MCF 10A (cell line): ENCODE measurements around the gene PTPN21. TPM values are rescaled to one million over a fixed set of nuclear protein-coding genes. Genes with fewer than 3 reads are reported as not detected.

ENCODE experiments used
- BruUV-seq: library from RNA; stranded (reverse); fragments of 400-500 nt; replicated peaks from 2 replicates; lab custom pipeline; 2021; lab: Mats Ljungman, UMichigan
- CTCF ChIA-PET: fragments of 300-600 bp; sonication (Branson Sonifier 250); formaldehyde crosslinking; extraction: SDS; loops from one replicate; lab custom pipeline; 2021; ENCODE audit warnings: antibody characterized with exemption, inconsistent platforms; lab: Yijun Ruan, JAX
- POLR2A ChIA-PET: fragments of 300-600, 350-650 bp; sonication (Branson Sonifier 250); formaldehyde crosslinking; extraction: SDS; loops from one replicate; lab custom pipeline; 2020; ENCODE audit warnings: antibody characterized with exemption, inconsistent platforms; lab: Yijun Ruan, JAX
- DNase-seq: peaks from one replicate; pipeline ENCODE4 v3.0.0-alpha.2; 2018; ENCODE audit not compliant: unreplicated experiment
- H3K27ac Mint-ChIP-seq: one replicate; pipeline ENCODE4 v1.8.0; 2022; ENCODE audit warnings: mild to moderate bottlenecking, low read depth, mixed read lengths; ENCODE audit not compliant: unreplicated experiment
- H3K27me3 Mint-ChIP-seq: one replicate; pipeline ENCODE4 v1.8.0; 2022; ENCODE audit warnings: mixed read lengths; ENCODE audit not compliant: insufficient read depth, unreplicated experiment
- H3K36me3 Mint-ChIP-seq: one replicate; pipeline ENCODE4 v1.8.0; 2022; ENCODE audit warnings: mild to moderate bottlenecking, moderate library complexity, mixed read lengths; ENCODE audit not compliant: insufficient read depth, unreplicated experiment
- H3K4me1 Mint-ChIP-seq: one replicate; pipeline ENCODE4 v1.8.0; 2022; ENCODE audit warnings: mixed read lengths; ENCODE audit not compliant: insufficient read depth, unreplicated experiment
- H3K4me3 Mint-ChIP-seq: one replicate; pipeline ENCODE4 v1.8.0; 2022; ENCODE audit warnings: mild to moderate bottlenecking, moderate library complexity, mixed read lengths; ENCODE audit not compliant: unreplicated experiment
- H3K9me3 Mint-ChIP-seq: one replicate; pipeline ENCODE4 v1.8.0; 2022; ENCODE audit warnings: mixed read lengths; ENCODE audit not compliant: unreplicated experiment
- intact Hi-C: fragments of 100-400 bp; cut with micrococcal nuclease; formaldehyde crosslinking; loops from 2 replicates; pipeline ENCODE4 v1.14.1; 2022
- total RNA-seq: library from RNA; stranded (reverse); gene quantifications from 2 replicates; pipeline ENCODE4 v1.2.3, GENCODE V29; 2022
- TF ChIP-seq, protein P1 (sequence below): fragments of 200-600 bp; IDR thresholded peaks from one replicate; pipeline ENCODE4 v1.8.0; 2022; ENCODE audit warnings: antibody characterized with exemption, mild to moderate bottlenecking; ENCODE audit not compliant: unreplicated experiment

The PTPN21 gene
- total RNA-seq, 1 experiment from 2014 or later: 18.1 TPM

DNA sequence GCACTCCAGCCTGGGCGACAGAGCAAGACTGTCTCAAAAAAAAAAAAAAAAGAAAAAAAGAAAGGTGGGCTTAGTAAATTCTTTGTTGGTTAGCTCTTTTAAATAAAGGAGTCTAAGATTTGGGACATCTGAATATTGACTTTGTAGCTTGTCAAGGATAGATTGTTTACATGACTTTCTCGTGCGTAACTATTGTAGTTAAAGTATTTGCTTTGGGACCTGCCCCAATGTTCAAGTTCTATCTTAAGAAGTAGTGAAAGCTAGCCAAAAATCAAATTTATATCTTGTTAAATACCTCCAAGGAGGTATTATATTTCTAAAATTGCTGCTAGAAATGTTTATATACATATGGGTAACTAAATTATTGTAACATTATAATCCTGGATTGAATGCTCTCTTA, 32.4 kb downstream of the PTPN21 start:
- Mint-ChIP-seq H3K27me3 (no peaks in the 10 kb centered on the region), H3K9me3 (no peaks in the 10 kb centered on the region), H3K4me3 (no peak overlapping the region), H3K27ac (no peak overlapping the region), H3K36me3 (no peaks in the 10 kb centered on the region), H3K4me1 (peaks cover 7% of the 10 kb centered on the region)
- TF ChIP-seq, protein P1, sequence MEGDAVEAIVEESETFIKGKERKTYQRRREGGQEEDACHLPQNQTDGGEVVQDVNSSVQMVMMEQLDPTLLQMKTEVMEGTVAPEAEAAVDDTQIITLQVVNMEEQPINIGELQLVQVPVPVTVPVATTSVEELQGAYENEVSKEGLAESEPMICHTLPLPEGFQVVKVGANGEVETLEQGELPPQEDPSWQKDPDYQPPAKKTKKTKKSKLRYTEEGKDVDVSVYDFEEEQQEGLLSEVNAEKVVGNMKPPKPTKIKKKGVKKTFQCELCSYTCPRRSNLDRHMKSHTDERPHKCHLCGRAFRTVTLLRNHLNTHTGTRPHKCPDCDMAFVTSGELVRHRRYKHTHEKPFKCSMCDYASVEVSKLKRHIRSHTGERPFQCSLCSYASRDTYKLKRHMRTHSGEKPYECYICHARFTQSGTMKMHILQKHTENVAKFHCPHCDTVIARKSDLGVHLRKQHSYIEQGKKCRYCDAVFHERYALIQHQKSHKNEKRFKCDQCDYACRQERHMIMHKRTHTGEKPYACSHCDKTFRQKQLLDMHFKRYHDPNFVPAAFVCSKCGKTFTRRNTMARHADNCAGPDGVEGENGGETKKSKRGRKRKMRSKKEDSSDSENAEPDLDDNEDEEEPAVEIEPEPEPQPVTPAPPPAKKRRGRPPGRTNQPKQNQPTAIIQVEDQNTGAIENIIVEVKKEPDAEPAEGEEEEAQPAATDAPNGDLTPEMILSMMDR: no peak
- no peak for DNase-seq
- ChIA-PET CTCF (interaction anchor here (0.6 to 1.6 kb wide), 3 partner anchors 9 to 51 kb away, joined by 3 to 4 read pairs (median 3); no protein-coding TSS in a partner anchor), POLR2A (no interaction called here)
- intact Hi-C loops: no loop called here
- no TSS peak for BruUV-seq

DNA sequence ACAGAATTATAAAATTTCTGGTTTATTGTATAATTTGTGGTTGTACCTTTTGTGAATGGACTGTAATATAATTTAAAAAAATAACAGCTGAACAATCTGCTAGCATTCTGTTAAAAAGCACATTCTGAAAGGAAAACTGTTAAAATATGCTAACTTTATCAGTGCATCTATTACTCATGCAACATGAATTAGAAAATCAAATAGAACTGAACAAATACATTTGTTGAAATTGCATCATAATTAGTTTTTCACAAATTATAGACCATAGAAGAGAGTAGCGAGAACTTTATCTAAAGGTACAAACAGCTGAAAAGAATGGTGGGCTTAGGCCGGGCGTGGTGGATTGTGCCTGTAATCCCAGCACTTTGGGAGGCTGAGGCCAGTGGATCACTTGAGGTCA, 33.0 kb downstream of the PTPN21 start:
- CTCF ChIA-PET: interaction anchor here (1.2 to 1.6 kb wide), 2 partner anchors 8 to 41 kb away, joined by 3 to 4 read pairs; no protein-coding TSS in a partner anchor
- H3K4me3 Mint-ChIP-seq: no peak overlapping the region
- no peaks in the 10 kb centered on the region for H3K36me3 Mint-ChIP-seq
- POLR2A ChIA-PET: no interaction called here
- no peaks in the 10 kb centered on the region for H3K9me3 Mint-ChIP-seq
- no peaks in the 10 kb centered on the region for H3K27me3 Mint-ChIP-seq
- DNase-seq: no peak
- intact Hi-C loops: no loop called here
- H3K27ac Mint-ChIP-seq: no peak overlapping the region
- TF ChIP-seq, protein P1: no peak
- BruUV-seq: no TSS peak
- peaks cover 7% of the 10 kb centered on the region for H3K4me1 Mint-ChIP-seq

DNA sequence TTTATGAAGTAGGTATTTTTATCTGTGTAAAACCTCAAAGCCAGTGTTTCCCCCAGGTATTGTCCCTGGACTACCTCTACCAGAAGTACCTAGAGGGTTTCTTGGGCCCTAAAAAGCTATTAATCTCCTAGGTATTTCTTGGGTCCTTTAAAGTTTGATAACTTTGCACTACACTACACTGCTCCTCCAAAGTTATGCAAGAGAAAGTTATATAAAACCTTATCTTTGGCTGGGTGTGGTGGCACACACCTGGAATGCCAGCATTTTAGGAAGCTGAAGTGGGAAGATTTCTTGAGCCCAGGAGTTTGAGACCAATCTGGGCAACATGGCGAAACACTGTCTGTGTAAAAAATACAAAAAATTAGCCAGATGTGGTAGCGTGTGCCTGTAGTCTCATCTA, 34.9 kb downstream of the PTPN21 start:
- no peak for DNase-seq
- H3K27ac Mint-ChIP-seq: no peak overlapping the region
- H3K27me3 Mint-ChIP-seq: no peaks in the 10 kb centered on the region
- H3K36me3 Mint-ChIP-seq: peaks cover 7% of the 10 kb centered on the region
- no peaks in the 10 kb centered on the region for H3K9me3 Mint-ChIP-seq
- intact Hi-C loops: no loop called here
- CTCF ChIA-PET: no interaction called here
- H3K4me1 Mint-ChIP-seq: peaks cover 7% of the 10 kb centered on the region
- no TSS peak for BruUV-seq
- no peak overlapping the region for H3K4me3 Mint-ChIP-seq
- TF ChIP-seq, protein P1: no peak
- POLR2A ChIA-PET: interaction anchor here (0.7 kb wide), 1 partner anchor 13 kb away, joined by 3 read pairs; no protein-coding TSS in a partner anchor

DNA sequence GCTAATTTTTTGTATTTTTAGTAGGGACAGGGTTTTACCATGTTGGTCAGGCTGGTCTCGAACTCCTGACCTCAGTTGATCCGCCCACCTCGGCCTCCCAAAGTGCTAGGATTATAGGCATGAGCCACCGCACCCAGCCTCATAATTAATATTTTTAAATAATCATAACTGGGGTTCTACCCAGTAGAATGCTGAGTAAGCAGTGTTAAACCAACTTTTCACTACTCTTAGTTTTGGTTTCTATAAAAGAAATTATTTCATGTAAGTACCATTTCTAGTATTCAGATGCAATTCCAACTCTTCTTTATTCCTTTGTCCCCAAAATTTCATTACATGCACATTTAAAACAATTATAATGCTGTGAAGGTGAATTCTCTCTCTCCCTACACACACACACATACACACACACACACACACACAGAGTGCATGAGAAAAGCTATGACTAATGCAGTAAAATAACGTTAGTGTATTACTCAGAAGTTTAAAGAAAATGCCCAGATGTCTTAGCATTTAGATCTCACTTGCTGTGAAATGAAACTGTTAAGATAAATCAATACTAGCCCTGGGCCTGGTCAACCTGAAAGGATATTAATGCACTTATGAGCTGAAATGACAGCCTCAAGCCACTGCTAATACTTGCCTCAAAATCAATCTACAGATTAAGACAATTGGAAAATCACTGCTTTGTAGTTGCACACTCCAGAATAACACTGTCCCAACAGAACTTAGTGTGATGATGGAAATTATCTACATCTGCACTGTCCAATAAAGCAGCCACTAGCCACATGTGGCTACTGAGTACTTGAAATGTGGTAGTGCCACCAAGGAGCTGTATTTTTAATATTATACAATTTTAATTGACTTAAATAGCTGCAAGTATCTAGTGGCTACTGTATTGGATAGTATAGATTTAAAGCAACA, 36.0 kb downstream of the PTPN21 start:
- POLR2A ChIA-PET: no interaction called here
- DNase-seq: peak; percentile 30

More for the DNA sequence above, 36.0 kb downstream of the PTPN21 start:
- TF ChIP-seq, protein P1: no peak
- no peaks in the 10 kb centered on the region for H3K27me3 Mint-ChIP-seq
- H3K9me3 Mint-ChIP-seq: no peaks in the 10 kb centered on the region
- peaks cover 17% of the 10 kb centered on the region for H3K36me3 Mint-ChIP-seq
- H3K4me1 Mint-ChIP-seq: peaks cover 7% of the 10 kb centered on the region
- intact Hi-C loops: no loop called here
- H3K4me3 Mint-ChIP-seq: no peak overlapping the region
- CTCF ChIA-PET: no interaction called here
- H3K27ac Mint-ChIP-seq: no peak overlapping the region
- no TSS peak for BruUV-seq
